ENCODE measurements around the gene CFAP92. TPM values are rescaled to one million over a fixed set of nuclear protein-coding genes. Genes with fewer than 3 reads are reported as not detected.
A peak's percentile ranks its signal among the peaks of the same experiment; 100 is the strongest.
"Not testable (repeated sequence)": the region's sequence is repeated elsewhere in the genome, so short reads cannot be mapped to it uniquely, and the experiment has no call there.

The CFAP92 gene
- total RNA-seq, 1 donor from 2014 or later = not detected

DNA sequence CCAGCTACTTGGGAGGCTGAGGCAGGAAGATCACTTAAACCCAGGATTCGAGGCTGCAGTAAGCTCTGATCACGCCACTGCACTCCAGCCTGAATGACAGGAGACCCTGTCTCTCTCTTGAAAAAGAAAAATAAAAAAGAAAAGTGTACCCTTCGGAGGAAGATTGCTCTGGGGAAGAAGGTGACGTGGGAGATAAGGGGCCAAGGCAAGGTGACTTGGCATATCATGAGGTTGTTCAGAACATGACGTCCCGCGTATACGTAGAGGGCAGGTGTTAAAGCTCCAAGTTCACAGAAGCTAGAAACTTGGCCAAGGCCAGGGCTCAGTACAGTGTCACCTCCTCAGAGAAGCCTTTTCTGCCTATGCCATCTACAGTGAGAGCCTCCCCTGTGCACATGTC is 121.1 kb downstream of the CFAP92 start:
- Mint-ChIP-seq H3K36me3 (ENCODE audit: low read depth) (no peaks in the 10 kb centered on the region), H3K27ac (ENCODE audit: unreplicated experiment) (no peak overlapping the region), H3K27me3 (ENCODE audit: low read depth) (no peaks in the 10 kb centered on the region), H3K4me1 (ENCODE audit: low read depth) (peaks cover 8% of the 10 kb centered on the region), H3K9me3 (ENCODE audit: low read depth) (no peaks in the 10 kb centered on the region), H3K4me3 (ENCODE audit: unreplicated experiment) (no peak overlapping the region)
- no peak for TF ChIP-seq CTCF (IDR thresholded peaks at IDR 0.05)
- no peak for DNase-seq (ENCODE audit: low spot score)

GRCh38 chr3:128872282-128872681 is 121.6 kb downstream of the CFAP92 start:
- Mint-ChIP-seq H3K36me3 (ENCODE audit: low read depth) (no peaks in the 10 kb centered on the region), H3K27me3 (ENCODE audit: low read depth) (no peaks in the 10 kb centered on the region), H3K4me1 (ENCODE audit: low read depth) (peaks cover 4% of the 10 kb centered on the region), H3K9me3 (ENCODE audit: low read depth) (no peaks in the 10 kb centered on the region), H3K4me3 (ENCODE audit: unreplicated experiment) (no peak overlapping the region), H3K27ac (ENCODE audit: unreplicated experiment) (no peak overlapping the region)
- TF ChIP-seq CTCF (IDR thresholded peaks at IDR 0.05) = no peak
- no peak for DNase-seq (ENCODE audit: low spot score)

GRCh38 chr3:128870347-128870746 is 123.5 kb downstream of the CFAP92 start:
- Mint-ChIP-seq H3K9me3 (ENCODE audit: low read depth) (no peaks in the 10 kb centered on the region), H3K27me3 (ENCODE audit: low read depth) (no peaks in the 10 kb centered on the region), H3K4me3 (ENCODE audit: unreplicated experiment) (no peak overlapping the region), H3K4me1 (ENCODE audit: low read depth) (peaks cover 3% of the 10 kb centered on the region), H3K36me3 (ENCODE audit: low read depth) (no peaks in the 10 kb centered on the region), H3K27ac (ENCODE audit: unreplicated experiment) (no peak overlapping the region)
- no peak for DNase-seq (ENCODE audit: low spot score)
- no peak for TF ChIP-seq CTCF (IDR thresholded peaks at IDR 0.05)

GRCh38 chr3:128867200-128868125 is 126.4 kb downstream of the CFAP92 start:
- no peak for DNase-seq (ENCODE audit: low spot score)
- no peaks in the 10 kb centered on the region for H3K27me3 Mint-ChIP-seq (ENCODE audit: low read depth)
- H3K36me3 Mint-ChIP-seq (ENCODE audit: low read depth) = no peaks in the 10 kb centered on the region
- peaks cover 6% of the 10 kb centered on the region for H3K4me1 Mint-ChIP-seq (ENCODE audit: low read depth)
- H3K27ac Mint-ChIP-seq (ENCODE audit: unreplicated experiment) = no peak overlapping the region
- no peak overlapping the region for H3K4me3 Mint-ChIP-seq (ENCODE audit: unreplicated experiment)
- H3K9me3 Mint-ChIP-seq (ENCODE audit: low read depth) = no peaks in the 10 kb centered on the region
- no peak for TF ChIP-seq CTCF (IDR thresholded peaks at IDR 0.05)

- H3K4me3 Mint-ChIP-seq (ENCODE audit: unreplicated experiment); H3K9me3 Mint-ChIP-seq (ENCODE audit: low read depth); H3K4me1 Mint-ChIP-seq (ENCODE audit: low read depth); H3K36me3 Mint-ChIP-seq (ENCODE audit: low read depth); DNase-seq (ENCODE audit: low spot score); H3K27me3 Mint-ChIP-seq (ENCODE audit: low read depth): not testable (repeated sequence)
- H3K27ac Mint-ChIP-seq (ENCODE audit: unreplicated experiment) = peak overlapping the region; percentile 54
Observed at GRCh38 chr3:128864849-128865804, 128.7 kb downstream of the CFAP92 start.

Data from chondrocyte (in vitro differentiated cells).